Gastrocnemius medialis (tissue), 4 donors: Measurements from ENCODE around the gene DNAJC30. TPM values are rescaled to one million over a fixed set of nuclear protein-coding genes. Genes with fewer than 3 reads are reported as not detected.
A peak's percentile ranks its signal among the peaks of the same experiment; 100 is the strongest.
"Not testable (repeated sequence)": the region's sequence is repeated elsewhere in the genome, so short reads cannot be mapped to it uniquely, and the experiment has no call there.

ENCODE experiments used
- ATAC-seq, 2 donors: fragments of 150-250 bp; one replicate each; pipeline ENCODE4 v1.9.1; 2016
- DNase-seq, 2 donors: peaks; one replicate each; pipeline ENCODE4 v3.0.0-alpha.2; 2019
- H3K27ac ChIP-seq, 4 donors: fragments of 200-600 bp; sonication (generic); 1 replicate in 1 of 4; 2 replicates in 3 of 4; pipeline ENCODE4 v1.5.1; 2016 to 2018; ENCODE audit warnings: mild to moderate bottlenecking in 2 of 4, moderate library complexity in 1 of 4
- H3K27me3 ChIP-seq, 3 donors: fragments of 200-600 bp; sonication (generic) in 2 of 3; 1 replicate in 1 of 3; 2 replicates in 2 of 3; pipeline versions ENCODE4 v1.5.1 to v1.6.0; 2016 to 2019; ENCODE audit warnings: mild to moderate bottlenecking in 1 of 3, moderate library complexity in 1 of 3
- H3K36me3 ChIP-seq, 2 donors: fragments of 200-600 bp; sonication (generic) in 1 of 2; one replicate each; pipeline ENCODE4 v1.5.1; 2017 to 2018
- H3K4me1 ChIP-seq, 2 donors: fragments of 200-600 bp; sonication (generic) in 1 of 2; one replicate each; pipeline ENCODE4 v1.5.1; 2016 to 2017; ENCODE audit warnings: mild to moderate bottlenecking in 2 of 2
- H3K4me3 ChIP-seq, 4 donors: fragments of 200-600 bp; sonication (generic) in 3 of 4; 1 replicate in 1 of 4; 2 replicates in 3 of 4; pipeline ENCODE4 v1.5.1; 2016 to 2019; ENCODE audit warnings: mild to moderate bottlenecking in 2 of 4
- H3K9me3 ChIP-seq, 3 donors: fragments of 200-600 bp; sonication (generic) in 2 of 3; 1 replicate in 1 of 3; 2 replicates in 2 of 3; pipeline ENCODE4 v1.5.1; 2016 to 2019
- POLR2A ChIP-seq, 2 donors: fragments of 450-650 bp; IDR thresholded peaks; one replicate each; pipeline ENCODE4 v1.6.1; 2017; ENCODE audit warnings: antibody characterized with exemption in 2 of 2, mild to moderate bottlenecking in 2 of 2, moderate library complexity in 2 of 2
- in situ Hi-C, 4 donors: fragments of 200-750 bp; cut with MboI; loops; one replicate each; pipeline versions ENCODE4 v1.15.0 to v1.8.0; 2017; ENCODE audit warnings: low sequenced_read_pairs in 4 of 4
- intact Hi-C: fragments of 100-400 bp; cut with DNase I; formaldehyde crosslinking; loops from one replicate; pipeline ENCODE4 v1.15.1; 2023; ENCODE audit warnings: low total_unique reads
- total RNA-seq, 4 donors: library from RNA; depleted of rRNA; stranded (reverse); fragments of >200 nt; gene quantifications; one replicate each; pipeline versions ENCODE4 v1.1.0 to v1.2.3, GENCODE V29; 2016
- TF ChIP-seq, protein P1 (sequence below), 5 experiments: fragments of 450-650 bp in 3 of 5; fragments of 200-600 bp in 2 of 5; sonication (generic) in 2 of 5; IDR thresholded peaks in 4 of 5; conservative IDR thresholded peaks in 1 of 5; 1 replicate in 4 of 5; 2 replicates in 1 of 5; pipeline ENCODE4 v1.5.1; 2016 to 2019; ENCODE audit warnings: antibody characterized with exemption in 5 of 5, mild to moderate bottlenecking in 3 of 5, moderate library complexity in 3 of 5

Gene DNAJC30
- total RNA-seq, 4 donors from 2014 or later: 3.9 to 10.5 (median 5.6) TPM

DNA sequence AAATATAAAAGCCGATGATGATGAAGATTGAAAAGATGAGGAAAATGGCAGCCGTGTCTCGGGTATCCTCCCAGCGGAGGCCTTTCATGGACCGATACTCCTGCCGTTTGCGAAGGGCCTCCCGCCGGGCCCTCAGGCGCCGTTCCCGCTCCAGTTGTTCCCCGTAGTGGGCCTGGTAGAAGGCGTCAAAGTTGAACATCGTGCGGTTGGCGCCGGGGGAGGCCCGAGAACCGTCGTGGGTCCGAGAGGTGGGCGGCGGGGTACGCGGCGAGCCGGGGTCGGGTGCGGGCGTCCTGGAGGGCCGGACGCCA, 553 bp downstream of the DNAJC30 start:
- in situ Hi-C loops (no loop called here), intact Hi-C loops (loop anchor here (2.0 to 5.0 kb wide), 3 partner anchors 35 to 70 kb away; partner anchors contain the start of genes ABHD11 and STX1A)
- DNase-seq (no peak), ATAC-seq (peak; percentile 1 to 16)
- Histone ChIP-seq H3K4me1 (peaks cover 36% of the 10 kb centered on the region in 2 donors), H3K9me3 (no peaks in the 10 kb centered on the region), H3K27ac (peak overlapping the region; percentile 83 to 96 (median 92)), H3K4me3 (peak overlapping the region; percentile 91 to 99 (median 94)), H3K27me3 (no peaks in the 10 kb centered on the region), H3K36me3 (peaks cover 0 to 14% of the 10 kb centered on the region in 2 donors)
- TF ChIP-seq POLR2A (IDR thresholded peaks at IDR 0.05): no peak
- TF ChIP-seq, protein P1, sequence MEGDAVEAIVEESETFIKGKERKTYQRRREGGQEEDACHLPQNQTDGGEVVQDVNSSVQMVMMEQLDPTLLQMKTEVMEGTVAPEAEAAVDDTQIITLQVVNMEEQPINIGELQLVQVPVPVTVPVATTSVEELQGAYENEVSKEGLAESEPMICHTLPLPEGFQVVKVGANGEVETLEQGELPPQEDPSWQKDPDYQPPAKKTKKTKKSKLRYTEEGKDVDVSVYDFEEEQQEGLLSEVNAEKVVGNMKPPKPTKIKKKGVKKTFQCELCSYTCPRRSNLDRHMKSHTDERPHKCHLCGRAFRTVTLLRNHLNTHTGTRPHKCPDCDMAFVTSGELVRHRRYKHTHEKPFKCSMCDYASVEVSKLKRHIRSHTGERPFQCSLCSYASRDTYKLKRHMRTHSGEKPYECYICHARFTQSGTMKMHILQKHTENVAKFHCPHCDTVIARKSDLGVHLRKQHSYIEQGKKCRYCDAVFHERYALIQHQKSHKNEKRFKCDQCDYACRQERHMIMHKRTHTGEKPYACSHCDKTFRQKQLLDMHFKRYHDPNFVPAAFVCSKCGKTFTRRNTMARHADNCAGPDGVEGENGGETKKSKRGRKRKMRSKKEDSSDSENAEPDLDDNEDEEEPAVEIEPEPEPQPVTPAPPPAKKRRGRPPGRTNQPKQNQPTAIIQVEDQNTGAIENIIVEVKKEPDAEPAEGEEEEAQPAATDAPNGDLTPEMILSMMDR (IDR thresholded peaks at IDR 0.05 in 4 of 5, conservative IDR thresholded peaks at IDR 0.05 in 1 of 5): no peak

GRCh38 chr7:73681031-73681430, 2.2 kb downstream of the DNAJC30 start:
- intact Hi-C loops: loop anchor here (5.0 kb wide), 2 partner anchors 36 to 69 kb away; partner anchors contain the start of gene STX1A
- in situ Hi-C loops: no loop called here
- Histone ChIP-seq H3K9me3 (no peaks in the 10 kb centered on the region), H3K27ac (peak overlapping the region; percentile 83 to 96 (median 92)), H3K4me1 (peaks cover 36% of the 10 kb centered on the region in 2 donors), H3K4me3 (peak overlapping the region; percentile 91 to 99 (median 94)), H3K36me3 (no peaks in the 10 kb centered on the region), H3K27me3 (no peaks in the 10 kb centered on the region)
- DNase-seq (no peak), ATAC-seq (no peak)
- TF ChIP-seq POLR2A (IDR thresholded peaks at IDR 0.05): no peak
- TF ChIP-seq, protein P1 (IDR thresholded peaks at IDR 0.05 in 4 of 5, conservative IDR thresholded peaks at IDR 0.05 in 1 of 5): no peak

DNA sequence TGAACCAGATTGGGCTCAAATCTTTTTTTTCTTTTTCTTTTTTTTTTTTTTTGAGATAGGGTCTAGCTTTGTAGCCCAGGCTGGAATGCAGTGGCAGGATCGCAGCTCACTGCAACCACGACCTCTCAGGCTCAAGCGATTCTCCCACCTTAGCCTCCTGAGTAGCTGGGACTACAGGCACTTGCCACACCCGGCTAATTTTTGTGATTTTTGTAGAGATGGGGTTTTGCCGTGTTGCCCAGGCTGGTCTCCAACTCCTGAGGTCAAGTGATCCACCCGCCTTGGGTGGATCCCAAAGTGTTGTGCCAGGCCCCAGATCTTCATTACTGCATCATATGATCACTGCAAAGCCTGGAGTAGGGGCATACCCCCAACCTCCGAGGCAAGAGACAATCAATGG, 2.8 kb downstream of the DNAJC30 start:
- H3K4me3 ChIP-seq: no peak overlapping the region
- TF ChIP-seq POLR2A (IDR thresholded peaks at IDR 0.05): no peak
- TF ChIP-seq, protein P1 (IDR thresholded peaks at IDR 0.05 in 4 of 5, conservative IDR thresholded peaks at IDR 0.05 in 1 of 5): no peak

DNA sequence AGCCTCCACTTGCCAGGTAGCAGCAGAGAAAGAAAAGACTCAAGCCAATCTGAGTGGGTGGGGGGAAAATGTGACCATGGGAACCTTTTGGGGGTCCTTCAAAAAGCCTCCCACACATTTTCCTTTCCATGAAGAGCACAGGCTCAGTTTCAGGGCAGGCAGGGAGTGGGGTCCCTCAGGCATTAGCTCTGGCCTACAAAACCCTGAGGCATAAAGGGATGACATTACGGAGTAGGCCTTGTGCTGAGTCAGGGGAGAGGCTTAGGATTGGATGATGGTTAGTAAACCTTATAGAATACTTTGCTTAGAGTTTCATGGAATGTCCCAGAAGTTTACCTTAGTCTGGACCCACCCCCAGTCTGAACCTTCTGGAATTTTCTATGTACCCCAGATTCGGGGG, 3.5 kb downstream of the DNAJC30 start:
- H3K27me3 ChIP-seq: no peaks in the 10 kb centered on the region
- no peak for TF ChIP-seq POLR2A (IDR thresholded peaks at IDR 0.05)
- no peak for DNase-seq
- in situ Hi-C loops: no loop called here
- no peaks in the 10 kb centered on the region for H3K9me3 ChIP-seq
- H3K27ac ChIP-seq: peak overlapping the region in 1 of 4 donors; percentile 34
- H3K4me1 ChIP-seq: peaks cover 36% of the 10 kb centered on the region in 2 donors
- intact Hi-C loops: loop anchor here (5.0 kb wide), 2 partner anchors 38 to 67 kb away; partner anchors contain the start of gene STX1A
- no peak overlapping the region for H3K4me3 ChIP-seq
- no peaks in the 10 kb centered on the region for H3K36me3 ChIP-seq
- no peak for ATAC-seq

More for the DNA sequence above, 2.8 kb downstream of the DNAJC30 start:
- Histone ChIP-seq H3K27ac (peak overlapping the region; percentile 83 to 96 (median 92)), H3K9me3 (no peaks in the 10 kb centered on the region), H3K27me3 (no peaks in the 10 kb centered on the region), H3K36me3 (no peaks in the 10 kb centered on the region), H3K4me1 (peaks cover 36% of the 10 kb centered on the region in 2 donors)
- DNase-seq (no peak), ATAC-seq (no peak)
- intact Hi-C loops: loop anchor here (5.0 kb wide), 2 partner anchors 37 to 68 kb away; partner anchors contain the start of gene STX1A
- in situ Hi-C loops: no loop called here

GRCh38 chr7:73678862-73679261, 4.4 kb downstream of the DNAJC30 start:
- H3K27ac ChIP-seq: peak overlapping the region in 1 of 4 donors; percentile 34
- intact Hi-C loops (no loop called here), in situ Hi-C loops (no loop called here)
- no peak for ATAC-seq
- no peaks in the 10 kb centered on the region for H3K36me3 ChIP-seq
- H3K4me3 ChIP-seq: no peak overlapping the region
- no peaks in the 10 kb centered on the region for H3K9me3 ChIP-seq
- TF ChIP-seq POLR2A (IDR thresholded peaks at IDR 0.05): no peak
- TF ChIP-seq, protein P1 (IDR thresholded peaks at IDR 0.05 in 4 of 5, conservative IDR thresholded peaks at IDR 0.05 in 1 of 5): no peak
- peaks cover 29 to 36% of the 10 kb centered on the region in 2 donors for H3K4me1 ChIP-seq
- H3K27me3 ChIP-seq: no peaks in the 10 kb centered on the region
- DNase-seq: no peak

DNA sequence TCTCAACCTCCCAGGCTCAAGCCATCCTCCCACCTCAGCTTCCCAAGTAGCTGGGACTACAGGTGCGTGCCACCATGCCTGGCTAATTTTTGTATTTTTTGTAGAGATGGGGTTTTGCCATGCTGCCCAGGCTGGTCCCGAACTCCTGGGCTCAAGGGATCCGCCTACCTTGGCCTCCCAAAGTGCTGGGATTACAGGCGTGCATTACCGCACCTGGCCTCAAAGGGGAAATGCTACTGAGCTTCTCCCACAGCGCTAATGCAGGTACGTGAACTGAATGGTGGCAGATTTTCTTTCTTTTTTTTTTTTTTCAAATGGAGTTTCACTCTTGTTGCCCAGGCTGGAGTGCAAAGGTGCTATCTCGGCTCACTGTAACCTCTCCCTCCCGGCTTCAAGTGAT, 7.2 kb downstream of the DNAJC30 start:
- H3K27ac ChIP-seq, DNase-seq: not testable (repeated sequence)

More for the DNA sequence above, 7.2 kb downstream of the DNAJC30 start:
- in situ Hi-C loops, H3K27me3 ChIP-seq, ATAC-seq, H3K9me3 ChIP-seq, H3K4me3 ChIP-seq, intact Hi-C loops, H3K36me3 ChIP-seq: not testable (repeated sequence)
- H3K4me1 ChIP-seq: peaks cover 13 to 18% of the 10 kb centered on the region in 2 donors
